ES-I3 (cell line): ENCODE data around the gene DPH7.
"Not testable (repeated sequence)": the region's sequence is repeated elsewhere in the genome, so short reads cannot be mapped to it uniquely, and the experiment has no call there.

ENCODE experiments used
- H3K36me3 ChIP-seq: 2 replicates; pipeline ENCODE4 v1.6.1; 2013; ENCODE audit warnings: mild to moderate bottlenecking, low read length, control low read depth, moderate library complexity; ENCODE audit not compliant: insufficient read depth
- H3K4me1 ChIP-seq: 2 replicates; pipeline ENCODE4 v1.6.1; 2013; ENCODE audit warnings: mild to moderate bottlenecking, control low read depth, low read length; ENCODE audit not compliant: insufficient read depth
- H3K9ac ChIP-seq: 2 replicates; pipeline ENCODE4 v1.6.1; 2013; ENCODE audit warnings: low read depth, mild to moderate bottlenecking, low read length, moderate library complexity
- H3K9me3 ChIP-seq: 2 replicates; pipeline ENCODE4 v1.6.1; 2013; ENCODE audit warnings: mild to moderate bottlenecking, low read length, moderate library complexity; ENCODE audit not compliant: control insufficient read depth, insufficient read depth

DPH7 gene

GRCh38 chr9:137580209-137580953 lies 1.7 kb upstream of the DPH7 start:
- H3K9ac ChIP-seq = no peak overlapping the region
- peaks cover 10% of the 10 kb centered on the region for H3K4me1 ChIP-seq
- no peaks in the 10 kb centered on the region for H3K9me3 ChIP-seq
- peaks cover 4% of the 10 kb centered on the region for H3K36me3 ChIP-seq

- peaks cover 11% of the 10 kb centered on the region for H3K36me3 ChIP-seq
- no peaks in the 10 kb centered on the region for H3K9me3 ChIP-seq
- H3K4me1 ChIP-seq = peaks cover 10% of the 10 kb centered on the region
- peak overlapping the region; percentile 93; the same call in 1 of the 2 replicates for H3K9ac ChIP-seq
These were observed 507 bp upstream of the DPH7 start for GRCh38 chr9:137579259-137579604.

- Histone ChIP-seq H3K36me3 (peaks cover 22% of the 10 kb centered on the region), H3K9me3 (no peaks in the 10 kb centered on the region), H3K4me1 (peaks cover 10% of the 10 kb centered on the region), H3K9ac (no peak overlapping the region)
These were observed 2.9 kb downstream of the DPH7 start for GRCh38 chr9:137575716-137576411.

GRCh38 chr9:137575364-137575715 lies 3.4 kb downstream of the DPH7 start:
- Histone ChIP-seq H3K9ac (no peak overlapping the region), H3K4me1 (peaks cover 7% of the 10 kb centered on the region), H3K9me3 (no peaks in the 10 kb centered on the region), H3K36me3 (peaks cover 22% of the 10 kb centered on the region)

GRCh38 chr9:137574192-137574591 lies 4.5 kb downstream of the DPH7 start:
- H3K4me1 ChIP-seq = peaks cover 6% of the 10 kb centered on the region
- H3K9ac ChIP-seq = no peak overlapping the region
- no peaks in the 10 kb centered on the region for H3K9me3 ChIP-seq
- peaks cover 22% of the 10 kb centered on the region for H3K36me3 ChIP-seq

- Histone ChIP-seq H3K36me3 (peaks cover 20% of the 10 kb centered on the region), H3K4me1 (no peaks in the 10 kb centered on the region), H3K9me3 (no peaks in the 10 kb centered on the region), H3K9ac (no peak overlapping the region)
These were observed 8.2 kb downstream of the DPH7 start for GRCh38 chr9:137570566-137570965.

GRCh38 chr9:137569609-137570203 lies 9.0 kb downstream of the DPH7 start:
- Histone ChIP-seq H3K9ac (no peak overlapping the region), H3K9me3 (no peaks in the 10 kb centered on the region), H3K4me1 (no peaks in the 10 kb centered on the region), H3K36me3 (peaks cover 13% of the 10 kb centered on the region)

GRCh38 chr9:137568445-137568844 lies 10.3 kb downstream of the DPH7 start:
- not testable (repeated sequence) for H3K9me3 ChIP-seq, H3K9ac ChIP-seq, H3K36me3 ChIP-seq, H3K4me1 ChIP-seq

- H3K9ac ChIP-seq = no peak overlapping the region
- no peaks in the 10 kb centered on the region for H3K4me1 ChIP-seq
- H3K36me3 ChIP-seq = no peaks in the 10 kb centered on the region; the same call in 1 of the 2 replicates
- H3K9me3 ChIP-seq = no peaks in the 10 kb centered on the region
These were observed 13.8 kb downstream of the DPH7 start for GRCh38 chr9:137564817-137565411.

GRCh38 chr9:137564134-137564533 lies 14.6 kb downstream of the DPH7 start:
- H3K36me3 ChIP-seq = no peaks in the 10 kb centered on the region; the same call in 1 of the 2 replicates
- no peaks in the 10 kb centered on the region for H3K9me3 ChIP-seq
- no peak overlapping the region for H3K9ac ChIP-seq
- no peaks in the 10 kb centered on the region for H3K4me1 ChIP-seq

GRCh38 chr9:137558127-137558526 lies 20.6 kb downstream of the DPH7 start:
- peaks cover 17% of the 10 kb centered on the region for H3K36me3 ChIP-seq
- no peaks in the 10 kb centered on the region for H3K9me3 ChIP-seq
- H3K4me1 ChIP-seq = no peaks in the 10 kb centered on the region
- no peak overlapping the region for H3K9ac ChIP-seq

GRCh38 chr9:137556069-137556838 lies 22.5 kb downstream of the DPH7 start:
- Histone ChIP-seq H3K36me3 (peaks cover 17% of the 10 kb centered on the region), H3K9ac (no peak overlapping the region), H3K9me3 (no peaks in the 10 kb centered on the region)

GRCh38 chr9:137555179-137555578 lies 23.5 kb downstream of the DPH7 start:
- Histone ChIP-seq H3K9ac (no peak overlapping the region), H3K36me3 (peaks cover 17% of the 10 kb centered on the region)

More at GRCh38 chr9:137556069-137556838, 22.5 kb downstream of the DPH7 start:
- no peaks in the 10 kb centered on the region for H3K4me1 ChIP-seq

GRCh38 chr9:137554349-137554748 lies 24.4 kb downstream of the DPH7 start:
- peaks cover 17% of the 10 kb centered on the region for H3K36me3 ChIP-seq
- no peaks in the 10 kb centered on the region for H3K9me3 ChIP-seq
- no peaks in the 10 kb centered on the region for H3K4me1 ChIP-seq
- no peak overlapping the region for H3K9ac ChIP-seq

More at GRCh38 chr9:137555179-137555578, 23.5 kb downstream of the DPH7 start:
- Histone ChIP-seq H3K9me3 (no peaks in the 10 kb centered on the region), H3K4me1 (no peaks in the 10 kb centered on the region)
